GOT3 (cell line): ENCODE measurements around the gene FKTN.

Experiments
- DNase-seq: peaks from one replicate; lab custom pipeline; 2025; ENCODE audit warnings: mixed read lengths; lab: John Stamatoyannopoulos, UW

FKTN gene

GRCh38 chr9:105678781-105679180 lies 120.8 kb downstream of the FKTN start:
- no peak for DNase-seq

DNA sequence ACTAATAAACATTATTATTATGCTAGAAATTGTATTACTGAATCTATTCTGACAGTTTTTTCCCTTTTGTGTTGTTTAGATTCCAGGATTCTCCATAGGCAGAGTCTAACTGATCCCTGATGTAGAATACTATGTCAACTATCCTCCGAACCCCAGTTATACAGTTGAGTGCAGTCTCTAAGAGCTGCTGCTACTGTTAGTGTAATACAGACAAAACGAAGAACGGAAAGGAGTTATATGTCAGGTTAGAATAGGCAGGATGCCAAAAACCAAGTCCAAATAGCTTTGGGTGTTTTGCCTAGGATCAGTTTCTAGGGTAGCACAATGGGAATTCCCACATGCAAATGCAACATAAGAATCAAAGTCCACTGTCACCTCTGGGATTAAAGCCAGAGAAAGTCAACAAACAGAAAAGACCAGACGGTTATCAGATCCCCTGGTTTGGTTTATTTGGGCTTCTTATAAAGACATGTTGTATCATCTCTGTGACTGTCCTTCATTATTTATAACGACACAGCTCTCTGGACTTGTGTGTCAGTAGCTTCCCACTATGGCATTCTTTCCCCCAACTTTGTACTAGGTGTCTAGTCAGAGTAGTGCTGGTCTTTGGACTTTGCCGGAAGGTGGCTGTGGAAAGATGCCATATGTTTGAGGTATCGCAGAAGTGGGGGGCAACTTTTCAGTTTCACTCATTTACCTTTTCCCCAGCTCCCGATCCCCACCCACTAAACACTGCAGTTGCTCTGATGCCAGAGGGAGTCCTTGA lies 121.5 kb downstream of the FKTN start:
- DNase-seq = no peak

- DNase-seq = no peak
Observed at GRCh38 chr9:105681313-105681712, 123.4 kb downstream of the FKTN start.

GRCh38 chr9:105681724-105682123 lies 123.8 kb downstream of the FKTN start:
- no peak for DNase-seq

DNA sequence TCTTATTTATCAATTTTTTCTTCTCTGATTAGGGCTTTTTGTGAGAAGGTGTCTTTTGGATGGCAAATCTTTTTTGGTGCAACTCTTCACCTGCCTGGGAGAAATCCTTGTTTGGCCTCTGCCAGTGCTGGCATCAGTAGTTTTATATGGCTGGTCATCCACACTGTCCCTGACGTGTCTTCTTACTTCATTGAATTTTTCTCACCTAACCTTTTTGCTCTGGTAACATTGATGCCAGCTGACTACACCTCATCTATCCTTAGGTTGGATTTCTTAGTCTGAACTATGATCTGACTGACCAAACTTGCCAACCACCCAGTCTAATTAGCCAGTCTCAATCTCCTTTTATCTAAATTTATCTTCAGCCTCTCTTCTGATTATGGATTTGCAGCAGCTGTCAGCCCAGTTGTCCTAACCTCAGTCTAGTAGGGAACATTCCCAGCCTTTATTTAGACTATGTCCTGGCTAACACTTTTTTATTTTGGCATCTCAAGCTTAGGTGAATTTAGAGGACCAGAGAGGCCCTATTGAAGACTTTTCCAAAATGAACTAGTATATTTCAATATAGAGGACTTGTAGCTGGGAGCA lies 125.9 kb downstream of the FKTN start:
- no peak for DNase-seq

- no peak for DNase-seq
Observed at GRCh38 chr9:105686936-105687335, 129.0 kb downstream of the FKTN start.
